LHCN-M2 (cell line): ENCODE data around the gene UPP1. TPM values are rescaled to one million over a fixed set of nuclear protein-coding genes. Genes with fewer than 3 reads are reported as not detected.

Experiments used
- DNase-seq: peaks from one replicate; pipeline ENCODE4 v3.0.0-alpha.2; 2012; ENCODE audit warnings: low read depth
- total RNA-seq: library from RNA; depleted of rRNA; stranded (reverse); fragments of >200 nt; gene quantifications from 2 replicates; pipeline ENCODE4 v1.2.3, GENCODE V29; 2014

Gene UPP1
- total RNA-seq, 1 experiment from 2014 or later, result 19.0 TPM

- no peak for DNase-seq
Measured at GRCh38 chr7:48085433-48085791, 3.7 kb upstream of the UPP1 start.

DNA sequence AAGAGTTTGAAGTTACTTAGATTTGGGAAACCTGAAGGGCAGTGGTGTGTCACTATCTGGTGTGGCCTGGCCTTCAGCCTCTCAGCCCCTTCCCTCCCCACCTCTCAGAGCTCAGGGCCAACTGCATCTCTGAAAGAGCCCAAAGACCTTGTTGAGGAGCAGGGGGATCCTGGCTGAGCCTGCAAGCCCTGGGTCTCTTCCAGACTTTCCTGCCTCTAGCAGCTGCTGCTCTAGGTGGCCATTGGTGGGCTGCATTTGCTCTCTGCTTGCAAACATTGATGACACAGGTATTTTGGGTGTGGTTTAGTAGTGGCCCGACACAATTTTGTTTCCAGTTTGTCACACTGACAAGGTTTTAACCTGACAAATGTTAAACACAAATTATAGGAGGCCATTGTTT is 3.1 kb upstream of the UPP1 start:
- no peak for DNase-seq

- DNase-seq, result peak; percentile 49
Measured at GRCh38 chr7:48087349-48087748, 1.7 kb upstream of the UPP1 start.

DNA sequence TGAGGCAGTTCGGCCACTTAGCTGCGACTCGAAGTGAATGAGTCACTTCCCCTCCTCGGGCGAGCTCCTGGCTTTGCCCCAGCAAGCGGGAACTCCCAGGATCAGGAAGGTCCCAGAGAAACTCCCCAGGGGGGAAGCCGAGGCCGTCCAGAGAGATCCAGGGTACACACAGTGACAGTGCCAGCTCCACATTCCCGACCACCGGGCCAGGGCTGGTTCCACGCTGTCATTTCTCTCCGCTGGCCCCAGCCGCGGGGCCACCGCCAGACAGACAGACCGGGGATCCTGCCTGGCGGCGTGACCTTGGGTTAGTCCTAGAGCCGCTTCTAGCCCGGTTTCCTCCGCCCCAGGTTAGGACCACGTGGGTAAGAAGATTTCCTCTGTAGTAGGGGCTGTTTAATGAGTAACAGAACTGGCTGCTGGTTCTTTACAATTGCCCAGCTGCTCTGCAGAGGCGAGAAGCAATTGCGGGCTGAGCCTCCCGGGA is 463 bp upstream of the UPP1 start:
- DNase-seq, result peak; percentile 98

DNA sequence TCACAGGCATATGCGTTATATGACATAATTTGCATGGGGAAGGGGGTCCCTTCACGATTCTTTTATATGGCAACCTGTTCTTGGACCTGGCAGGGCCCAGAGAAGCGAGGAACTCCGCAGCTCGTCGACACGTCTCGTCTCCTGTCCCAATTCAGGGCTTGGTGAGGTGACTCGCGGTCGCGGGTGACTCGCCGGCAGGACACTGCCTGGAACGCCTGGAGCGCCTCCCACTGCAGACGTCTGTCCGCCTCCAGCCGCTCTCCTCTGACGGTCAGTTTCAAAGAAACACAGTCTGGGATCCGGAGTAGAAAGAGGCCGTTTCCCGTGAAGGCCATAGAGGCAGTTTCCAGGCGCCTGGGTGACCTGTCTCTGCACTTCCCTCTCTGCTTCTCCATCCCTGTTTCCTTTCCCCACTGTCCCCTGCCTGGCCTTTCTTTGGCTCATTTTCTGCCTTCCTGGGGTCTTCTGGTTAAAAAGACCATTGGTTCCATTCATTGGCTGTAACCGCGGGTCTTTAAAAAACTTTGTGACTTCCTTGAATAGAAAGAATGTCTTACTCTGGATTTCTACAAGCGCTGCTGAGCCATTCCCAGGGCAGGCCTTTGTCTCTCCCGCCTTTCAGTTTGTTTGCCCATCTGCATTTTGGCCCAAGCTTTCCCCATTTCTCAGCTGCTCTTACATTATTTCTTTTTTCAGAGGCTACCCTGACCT is 1.2 kb downstream of the UPP1 start:
- DNase-seq, result no peak

DNA sequence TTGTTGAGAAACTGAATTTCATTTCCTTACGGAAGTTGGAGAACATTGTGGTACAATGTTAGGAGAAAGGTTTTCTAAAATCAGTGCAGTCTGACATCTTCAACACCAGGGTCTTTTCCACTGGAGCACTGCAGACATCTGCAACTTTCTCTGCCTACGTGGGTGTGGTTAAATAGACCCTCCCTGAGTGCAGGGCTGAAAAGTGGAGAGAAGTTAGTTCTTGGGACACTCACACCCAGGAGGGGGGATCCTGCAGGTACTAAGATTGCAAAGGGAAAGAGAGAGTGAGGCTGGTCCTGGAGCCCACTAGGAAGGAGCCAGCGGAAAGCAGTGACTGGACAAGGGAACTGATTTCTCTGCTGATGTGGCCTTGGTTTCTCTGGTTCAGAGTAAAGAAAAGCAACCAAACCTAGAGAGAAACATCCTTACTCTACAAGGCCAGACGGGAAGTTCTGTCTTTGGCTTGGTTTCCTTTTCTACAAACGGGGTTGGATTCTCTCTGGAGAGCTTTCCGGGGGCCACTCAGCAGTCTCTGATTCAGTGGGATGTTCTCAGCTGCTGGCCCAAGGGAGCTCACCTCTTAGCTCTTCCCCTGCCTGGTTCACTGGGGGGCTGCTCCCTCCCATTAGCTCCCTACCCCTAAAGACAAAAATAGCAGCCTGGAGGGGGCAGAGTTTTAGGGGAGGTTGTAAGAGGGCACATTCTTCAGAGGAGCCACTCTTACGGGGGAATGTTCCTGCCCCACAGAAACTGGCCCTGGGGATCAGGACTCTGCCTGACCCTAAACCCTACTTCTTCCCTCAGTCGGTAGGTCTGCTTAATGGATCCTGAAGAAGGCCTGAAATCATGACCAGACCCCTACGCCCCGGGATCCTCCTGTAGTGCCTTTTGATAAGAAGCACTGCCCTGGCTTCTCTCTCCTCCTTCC is 2.7 kb downstream of the UPP1 start:
- DNase-seq, result no peak

- DNase-seq, result peak; percentile 81
Measured at GRCh38 chr7:48094861-48095293, 5.8 kb downstream of the UPP1 start.

- no peak for DNase-seq
Measured at GRCh38 chr7:48096273-48096672, 7.2 kb downstream of the UPP1 start.

DNA sequence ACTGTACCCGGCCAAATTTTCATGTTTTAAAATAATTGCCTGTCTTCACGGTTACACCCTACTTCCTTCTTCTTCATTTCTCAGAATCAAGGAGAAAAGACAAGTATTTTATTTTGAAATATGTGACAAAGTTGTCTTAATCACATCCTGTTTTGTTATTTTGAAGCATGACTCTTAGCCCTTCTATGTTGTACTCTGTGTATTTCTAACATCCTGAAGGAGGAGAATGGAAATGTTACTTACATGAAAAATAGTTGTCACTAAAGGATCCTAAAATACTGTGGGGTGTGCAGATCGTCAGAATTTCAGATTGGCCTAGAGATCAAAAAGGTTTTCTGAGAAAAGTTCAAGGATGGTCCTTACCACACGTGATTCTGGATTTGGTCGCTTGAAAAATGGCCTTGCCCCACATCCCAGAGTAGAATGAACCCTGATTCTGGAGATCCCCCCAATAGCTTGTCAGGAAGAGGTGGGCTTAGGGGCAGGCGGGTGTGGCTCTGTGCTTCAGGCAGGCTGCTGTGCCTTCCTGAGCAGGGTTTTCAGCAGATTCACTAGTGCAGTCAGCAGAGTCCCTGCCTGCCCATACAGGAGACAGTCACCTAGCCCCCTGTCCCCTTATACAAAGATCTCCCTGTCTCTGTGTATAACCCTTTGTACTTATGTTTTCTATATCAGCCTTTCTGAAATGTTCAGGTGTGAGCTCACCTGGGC is 8.6 kb downstream of the UPP1 start:
- DNase-seq, result peak; percentile 50

DNA sequence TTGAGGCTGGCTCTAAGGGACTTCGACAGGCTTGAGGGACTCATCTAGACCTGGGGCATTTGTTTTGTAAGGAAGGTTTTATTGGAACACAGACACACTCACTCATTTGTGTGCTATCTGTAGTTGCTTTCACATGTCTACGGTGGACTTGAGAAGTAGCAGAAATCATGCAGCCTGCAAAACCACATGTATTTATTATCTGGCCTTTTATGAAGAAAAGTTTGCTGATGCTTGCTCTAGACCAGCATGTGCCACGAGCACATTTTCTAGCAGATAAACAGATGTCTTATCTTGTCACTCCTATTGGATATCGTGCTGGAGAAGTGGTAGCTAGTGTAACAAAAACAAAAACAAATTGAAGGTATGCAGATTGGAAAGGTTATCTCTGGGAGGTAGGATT is 9.8 kb downstream of the UPP1 start:
- DNase-seq, result no peak

GRCh38 chr7:48099781-48100180 is 10.7 kb downstream of the UPP1 start:
- DNase-seq, result no peak

GRCh38 chr7:48101352-48101751 is 12.3 kb downstream of the UPP1 start:
- DNase-seq, result no peak

GRCh38 chr7:48101968-48102367 is 12.9 kb downstream of the UPP1 start:
- DNase-seq, result no peak

- DNase-seq, result no peak
Measured at GRCh38 chr7:48102530-48102929, 13.5 kb downstream of the UPP1 start.

GRCh38 chr7:48105045-48105444 is 16.0 kb downstream of the UPP1 start:
- DNase-seq, result no peak

GRCh38 chr7:48106906-48107659 is 18.0 kb downstream of the UPP1 start:
- DNase-seq, result no peak

DNA sequence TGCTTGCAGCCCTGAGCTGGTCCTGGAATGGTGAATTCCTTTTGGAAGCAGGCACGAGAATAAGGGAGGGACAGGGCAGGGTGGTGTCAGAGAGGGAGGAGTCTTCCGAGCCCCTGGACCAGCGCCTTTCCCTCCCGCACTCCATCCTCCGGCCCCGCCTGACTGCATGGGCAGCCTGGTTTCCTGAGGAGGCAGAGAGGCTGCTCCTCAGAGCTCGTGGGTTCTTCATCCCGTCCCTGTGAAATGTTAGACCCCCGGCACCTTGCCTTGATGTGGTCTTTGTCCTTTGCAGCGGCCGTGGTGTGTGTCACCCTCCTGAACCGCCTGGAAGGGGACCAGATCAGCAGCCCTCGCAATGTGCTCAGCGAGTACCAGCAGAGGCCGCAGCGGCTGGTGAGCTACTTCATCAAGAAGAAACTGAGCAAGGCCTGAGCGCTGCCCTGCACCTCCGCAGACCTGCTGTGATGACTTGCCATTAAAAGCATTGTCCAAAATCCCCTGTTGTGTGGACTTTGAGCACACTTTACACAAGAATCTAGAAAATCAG is 18.9 kb downstream of the UPP1 start:
- DNase-seq, result no peak

DNA sequence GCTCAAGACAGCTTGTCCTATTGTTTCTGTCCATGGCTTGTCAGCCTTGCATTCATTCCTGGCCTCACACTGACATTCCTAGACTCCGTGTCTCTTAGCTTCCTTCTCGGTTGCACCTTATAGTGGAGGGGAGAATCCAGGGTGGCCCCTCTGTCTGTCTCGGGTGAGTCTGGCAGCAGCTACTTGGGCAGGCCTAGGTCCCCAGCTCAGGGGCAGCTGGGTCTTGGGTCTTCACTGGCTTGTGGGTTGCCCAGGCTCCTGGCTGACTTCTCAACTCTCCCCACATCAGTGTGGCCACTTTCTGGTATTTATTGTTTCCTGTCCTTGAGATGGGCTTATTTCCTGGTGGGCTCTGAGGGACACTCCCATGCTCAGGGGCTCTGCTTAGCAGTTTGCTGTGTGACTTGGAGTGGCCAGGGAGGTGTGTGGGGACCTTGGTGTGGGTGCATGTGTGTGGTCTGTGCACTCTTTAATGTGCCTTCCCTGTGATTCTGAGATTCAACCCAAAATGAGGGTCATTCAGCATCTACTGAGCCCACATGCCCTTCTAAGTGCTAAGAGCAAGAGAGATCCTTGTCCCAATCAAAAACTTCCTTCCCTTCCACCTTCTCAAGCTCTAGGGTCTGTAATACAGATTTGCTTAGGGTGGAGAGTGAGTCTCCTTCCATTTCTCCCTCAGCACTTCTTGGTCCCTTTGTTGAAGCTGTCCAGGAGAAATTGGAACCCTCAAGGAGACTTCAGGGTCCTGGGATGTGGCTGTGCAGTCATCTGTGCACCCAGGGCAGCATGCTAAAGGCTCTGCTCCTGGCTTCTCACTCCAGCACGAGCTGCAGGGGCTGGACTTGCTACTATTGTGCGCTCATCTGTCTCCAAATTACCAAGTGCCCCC is 20.1 kb downstream of the UPP1 start:
- no peak for DNase-seq

DNA sequence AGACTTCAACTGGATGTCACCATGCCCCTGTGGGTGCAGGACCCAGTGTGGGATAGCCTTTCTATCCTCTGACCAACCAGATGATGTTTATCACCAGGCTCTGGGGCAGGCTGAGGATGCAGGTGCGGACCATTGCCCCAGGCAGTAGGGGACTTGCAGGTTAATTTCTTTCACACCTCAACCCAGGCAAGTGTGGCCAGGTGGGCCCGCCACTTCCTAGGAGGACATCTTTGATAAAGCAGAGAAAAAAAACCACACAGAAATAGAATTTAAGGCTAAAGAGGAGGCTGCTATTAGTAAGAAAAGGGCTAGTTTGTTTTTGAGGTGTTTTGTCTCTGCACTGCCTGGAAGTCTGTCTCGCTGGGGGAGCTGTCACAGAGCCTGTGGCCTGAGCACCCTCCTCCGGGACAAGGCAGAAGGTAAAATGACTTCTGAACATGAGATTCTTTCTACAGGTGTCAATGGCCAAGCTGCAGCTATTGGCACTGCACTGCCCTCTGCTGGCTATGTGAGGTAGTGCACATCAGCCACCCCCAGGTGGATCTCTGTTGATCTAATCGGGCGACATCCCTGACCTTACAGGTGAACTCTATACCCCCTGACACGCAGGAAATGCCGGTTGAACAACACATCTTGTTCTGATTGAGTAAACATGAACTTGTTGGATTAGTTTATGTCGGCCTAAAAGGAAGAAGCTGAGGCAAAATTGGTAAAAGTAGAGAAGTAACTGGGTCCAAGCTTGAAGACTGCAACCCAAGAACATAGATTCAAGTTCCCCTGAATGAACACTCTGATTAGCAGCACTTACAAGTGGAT is 21.0 kb downstream of the UPP1 start:
- DNase-seq, result no peak
